Measurements from ENCODE around the gene TSFM. TPM values are rescaled to one million over a fixed set of nuclear protein-coding genes. Genes with fewer than 3 reads are reported as not detected.

The TSFM gene
- total and polyA plus RNA-seq, 2 of the 13 experiments (the other 11 are each of a cell fraction or from before 2014, with no cell fraction given) = 29.8 to 68.3 TPM

DNA sequence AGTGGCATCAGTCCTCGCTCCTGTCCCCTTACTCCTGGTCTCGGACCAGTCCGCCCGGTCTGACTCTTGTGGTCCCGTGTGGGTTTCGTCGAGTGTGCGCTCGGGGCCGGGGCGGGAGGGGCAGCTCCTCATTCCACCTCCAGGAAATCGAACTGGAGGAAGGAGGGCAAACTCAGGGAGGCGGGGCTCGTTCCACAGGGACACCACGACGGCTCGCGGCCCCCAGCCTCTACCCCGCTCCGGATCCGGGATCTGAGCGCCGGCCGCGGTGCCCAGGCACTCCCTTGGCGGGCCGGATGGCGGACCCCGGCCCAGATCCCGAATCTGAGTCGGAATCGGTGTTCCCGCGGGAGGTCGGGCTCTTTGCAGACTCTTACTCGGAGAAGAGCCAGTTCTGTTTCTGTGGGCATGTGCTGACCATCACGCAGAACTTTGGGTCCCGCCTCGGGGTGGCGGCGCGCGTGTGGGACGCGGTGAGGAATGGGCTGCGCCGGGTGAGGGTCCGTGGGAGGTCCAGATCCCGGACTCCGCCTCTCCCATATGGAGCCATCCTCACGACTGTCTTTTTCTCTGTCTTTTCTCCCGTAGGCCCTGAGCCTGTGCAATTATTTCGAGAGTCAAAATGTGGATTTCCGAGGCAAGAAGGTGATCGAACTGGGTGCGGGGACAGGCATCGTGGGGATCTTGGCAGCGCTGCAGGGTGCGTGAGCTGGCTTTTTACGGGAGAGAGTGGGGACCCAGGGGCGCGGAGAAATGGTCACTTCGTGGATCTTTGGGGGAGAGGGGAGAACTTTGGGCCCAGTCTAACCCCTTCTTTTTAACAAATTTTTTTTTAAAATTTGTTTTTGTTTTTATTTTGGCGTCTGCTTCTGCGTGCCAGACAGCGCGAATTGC, 9.9 kb upstream of the TSFM start, which contains the start of gene EEF1AKMT3 (continued):
- TF ChIP-seq PHF21A (CRISPR knock-in tag; IDR thresholded peaks at IDR 0.05) = no peak
- TF ChIP-seq ZSCAN25 (CRISPR knock-in tag; IDR thresholded peaks at IDR 0.05) = 0 out of 2 replicates have a peak, but pooled peaks have one; percentile 20
- peak; percentile 33; the same call in 1 of the 2 replicates for TF ChIP-seq ZGPAT (CRISPR knock-in tag; IDR thresholded peaks at IDR 0.05)
- TF ChIP-seq YEATS4 (CRISPR knock-in tag; IDR thresholded peaks at IDR 0.05; ENCODE audit: borderline replicate concordance) = peak; percentile 61
- TF ChIP-seq ZNF513 (CRISPR knock-in tag; conservative IDR thresholded peaks at IDR 0.05) = no peak
- no peak for TF ChIP-seq CREM (IDR thresholded peaks at IDR 0.05)
- no peak for TF ChIP-seq CREM (CRISPR knock-in tag; IDR thresholded peaks at IDR 0.05)
- TF ChIP-seq ZNF550 (CRISPR knock-in tag; IDR thresholded peaks at IDR 0.05; ENCODE audit: borderline replicate concordance) = no peak
- TF ChIP-seq IKZF4 (CRISPR knock-in tag; IDR thresholded peaks at IDR 0.05; ENCODE audit: borderline replicate concordance, low read depth, not compliant biosample characterization) = no peak
- TF ChIP-seq, protein P1, sequence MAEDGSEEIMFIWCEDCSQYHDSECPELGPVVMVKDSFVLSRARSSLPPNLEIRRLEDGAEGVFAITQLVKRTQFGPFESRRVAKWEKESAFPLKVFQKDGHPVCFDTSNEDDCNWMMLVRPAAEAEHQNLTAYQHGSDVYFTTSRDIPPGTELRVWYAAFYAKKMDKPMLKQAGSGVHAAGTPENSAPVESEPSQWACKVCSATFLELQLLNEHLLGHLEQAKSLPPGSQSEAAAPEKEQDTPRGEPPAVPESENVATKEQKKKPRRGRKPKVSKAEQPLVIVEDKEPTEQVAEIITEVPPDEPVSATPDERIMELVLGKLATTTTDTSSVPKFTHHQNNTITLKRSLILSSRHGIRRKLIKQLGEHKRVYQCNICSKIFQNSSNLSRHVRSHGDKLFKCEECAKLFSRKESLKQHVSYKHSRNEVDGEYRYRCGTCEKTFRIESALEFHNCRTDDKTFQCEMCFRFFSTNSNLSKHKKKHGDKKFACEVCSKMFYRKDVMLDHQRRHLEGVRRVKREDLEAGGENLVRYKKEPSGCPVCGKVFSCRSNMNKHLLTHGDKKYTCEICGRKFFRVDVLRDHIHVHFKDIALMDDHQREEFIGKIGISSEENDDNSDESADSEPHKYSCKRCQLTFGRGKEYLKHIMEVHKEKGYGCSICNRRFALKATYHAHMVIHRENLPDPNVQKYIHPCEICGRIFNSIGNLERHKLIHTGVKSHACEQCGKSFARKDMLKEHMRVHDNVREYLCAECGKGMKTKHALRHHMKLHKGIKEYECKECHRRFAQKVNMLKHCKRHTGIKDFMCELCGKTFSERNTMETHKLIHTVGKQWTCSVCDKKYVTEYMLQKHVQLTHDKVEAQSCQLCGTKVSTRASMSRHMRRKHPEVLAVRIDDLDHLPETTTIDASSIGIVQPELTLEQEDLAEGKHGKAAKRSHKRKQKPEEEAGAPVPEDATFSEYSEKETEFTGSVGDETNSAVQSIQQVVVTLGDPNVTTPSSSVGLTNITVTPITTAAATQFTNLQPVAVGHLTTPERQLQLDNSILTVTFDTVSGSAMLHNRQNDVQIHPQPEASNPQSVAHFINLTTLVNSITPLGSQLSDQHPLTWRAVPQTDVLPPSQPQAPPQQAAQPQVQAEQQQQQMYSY (CRISPR knock-in tag; IDR thresholded peaks at IDR 0.05) = peak; percentile 71; the same call in 1 of the 2 replicates
- TF ChIP-seq NFE2L1 (CRISPR knock-in tag; IDR thresholded peaks at IDR 0.05; ENCODE audit: borderline replicate concordance) = no peak
- no peak for TF ChIP-seq HES4 (CRISPR knock-in tag; IDR thresholded peaks at IDR 0.05; ENCODE audit: borderline replicate concordance)
- TF ChIP-seq ZNF558 (CRISPR knock-in tag; IDR thresholded peaks at IDR 0.05; ENCODE audit: borderline replicate concordance) = peak; percentile 41; the same call in 1 of the 2 replicates
- TF ChIP-seq CCDC6 (CRISPR knock-in tag; IDR thresholded peaks at IDR 0.05) = no peak; the same call in 1 of the 2 replicates
- TF ChIP-seq MED13 (CRISPR knock-in tag; IDR thresholded peaks at IDR 0.05) = peak; percentile 34; the same call in 1 of the 2 replicates
- no peak for TF ChIP-seq ATF4 (CRISPR knock-in tag; IDR thresholded peaks at IDR 0.05)
- TF ChIP-seq AGO2 (optimal IDR thresholded peaks at IDR 0.05; ENCODE audit: low read depth, low read length) = peak; percentile 38
- TF ChIP-seq CBFB (CRISPR knock-in tag; IDR thresholded peaks at IDR 0.05) = no peak
- 0 out of 2 replicates have a peak, but pooled peaks have one; percentile 5 for TF ChIP-seq ZNF614 (CRISPR knock-in tag; IDR thresholded peaks at IDR 0.05; ENCODE audit: borderline replicate concordance)
